Right lobe of liver (tissue), 4 donors: Measurements from ENCODE around the gene CPD.

Source experiments
- POLR2A ChIP-seq: fragments of 450-650 bp; IDR thresholded peaks from one replicate; pipeline ENCODE4 v1.6.1; 2017; ENCODE audit warnings: antibody characterized with exemption, mild to moderate bottlenecking
- TF ChIP-seq, protein P1 (sequence below), 4 donors: fragments of 200-600 bp in 3 of 4; fragments of 450-650 bp in 1 of 4; IDR thresholded peaks; one replicate each; pipeline versions ENCODE4 v1.5.1 to v1.8.0; 2016 to 2022; ENCODE audit warnings: antibody characterized with exemption in 4 of 4, mild to moderate bottlenecking in 2 of 4
- donor health status: DM: no; HTN: no; CAD: no.
- donor health status: DM: no; HTN: no; CAD: no.
- donor health status: DM: no; HTN: yes; CAD: no.

DNA sequence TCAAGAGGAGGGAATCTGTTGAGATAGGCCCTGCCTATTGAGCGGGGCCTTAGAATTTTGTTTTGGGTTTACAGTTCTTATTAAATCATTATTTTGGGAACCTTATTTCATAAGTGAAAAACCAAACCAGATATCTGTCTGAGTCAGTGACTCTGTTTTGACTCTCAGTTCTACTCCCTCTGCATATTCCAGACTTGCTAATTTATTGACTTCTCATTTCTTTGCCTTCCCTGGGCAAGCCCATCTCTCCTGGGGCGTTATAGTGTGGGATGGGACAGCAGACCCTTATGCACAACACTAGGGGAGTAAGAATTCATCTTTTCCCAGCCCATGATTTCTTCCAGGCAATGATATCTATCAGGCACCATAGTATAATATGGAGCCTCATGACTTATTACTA, 45.7 kb downstream of the CPD start:
- TF ChIP-seq POLR2A, result no peak
- TF ChIP-seq, protein P1, sequence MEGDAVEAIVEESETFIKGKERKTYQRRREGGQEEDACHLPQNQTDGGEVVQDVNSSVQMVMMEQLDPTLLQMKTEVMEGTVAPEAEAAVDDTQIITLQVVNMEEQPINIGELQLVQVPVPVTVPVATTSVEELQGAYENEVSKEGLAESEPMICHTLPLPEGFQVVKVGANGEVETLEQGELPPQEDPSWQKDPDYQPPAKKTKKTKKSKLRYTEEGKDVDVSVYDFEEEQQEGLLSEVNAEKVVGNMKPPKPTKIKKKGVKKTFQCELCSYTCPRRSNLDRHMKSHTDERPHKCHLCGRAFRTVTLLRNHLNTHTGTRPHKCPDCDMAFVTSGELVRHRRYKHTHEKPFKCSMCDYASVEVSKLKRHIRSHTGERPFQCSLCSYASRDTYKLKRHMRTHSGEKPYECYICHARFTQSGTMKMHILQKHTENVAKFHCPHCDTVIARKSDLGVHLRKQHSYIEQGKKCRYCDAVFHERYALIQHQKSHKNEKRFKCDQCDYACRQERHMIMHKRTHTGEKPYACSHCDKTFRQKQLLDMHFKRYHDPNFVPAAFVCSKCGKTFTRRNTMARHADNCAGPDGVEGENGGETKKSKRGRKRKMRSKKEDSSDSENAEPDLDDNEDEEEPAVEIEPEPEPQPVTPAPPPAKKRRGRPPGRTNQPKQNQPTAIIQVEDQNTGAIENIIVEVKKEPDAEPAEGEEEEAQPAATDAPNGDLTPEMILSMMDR (IDR thresholded peaks at IDR 0.05), result no peak
